Embryonic facial prominence (tissue), 1 donor: Measurements from ENCODE around the gene KRT6A.

Experiments used
- DNase-seq: peaks from one replicate; pipeline ENCODE4 v3.0.0-alpha.2; 2016; ENCODE audit errors: extremely low spot score

Gene KRT6A

DNA sequence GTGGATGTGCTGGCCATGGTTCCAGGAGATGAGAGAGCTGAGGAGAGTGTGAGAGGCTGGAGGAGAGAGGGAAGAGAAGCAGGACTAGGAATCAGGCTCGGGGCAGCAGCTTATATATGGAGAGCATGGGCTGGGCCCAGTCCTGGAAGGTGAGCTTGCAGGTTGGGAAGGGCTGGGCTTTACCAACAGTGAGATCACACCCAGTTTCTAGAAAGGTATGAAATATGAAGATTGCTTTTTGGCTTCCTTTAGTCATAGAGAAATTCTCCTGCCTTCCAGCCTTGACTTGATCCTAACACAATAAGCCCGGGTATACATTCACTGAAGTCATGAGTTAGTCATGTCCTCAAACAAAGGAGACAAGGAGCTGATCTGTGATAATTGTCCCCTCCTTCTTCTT is at the start of gene KRT6A:
Gene KRT6A (minus strand): TSS at position 86 of the 400 bp plus-strand sequence. CDS start 69 bp downstream, at position 17.
- DNase-seq: no peak

DNA sequence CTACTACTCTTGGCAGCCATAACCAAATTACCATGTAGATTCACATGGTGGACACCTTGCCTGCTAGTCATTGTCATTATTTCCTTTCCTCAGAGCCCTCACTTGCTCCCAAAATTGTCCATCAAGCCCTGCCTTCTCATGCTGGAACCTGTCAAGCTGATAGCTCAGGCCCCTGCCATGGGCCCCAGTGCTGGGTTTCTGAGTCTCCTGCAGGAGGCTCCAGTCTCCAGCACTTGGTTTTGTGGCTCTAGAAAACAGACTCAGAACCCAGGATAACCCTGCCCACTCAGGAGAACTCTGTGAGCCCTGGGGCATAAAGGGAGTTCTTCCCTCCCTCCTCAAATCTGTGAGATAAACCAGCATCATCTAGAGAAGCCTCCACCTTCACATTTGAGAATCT is 49.1 kb upstream of the KRT6A start:
- DNase-seq: no peak

- DNase-seq: no peak
Measured at GRCh38 chr12:52541709-52542108, 48.7 kb upstream of the KRT6A start.

GRCh38 chr12:52540531-52540930 is 47.5 kb upstream of the KRT6A start:
- DNase-seq: no peak

DNA sequence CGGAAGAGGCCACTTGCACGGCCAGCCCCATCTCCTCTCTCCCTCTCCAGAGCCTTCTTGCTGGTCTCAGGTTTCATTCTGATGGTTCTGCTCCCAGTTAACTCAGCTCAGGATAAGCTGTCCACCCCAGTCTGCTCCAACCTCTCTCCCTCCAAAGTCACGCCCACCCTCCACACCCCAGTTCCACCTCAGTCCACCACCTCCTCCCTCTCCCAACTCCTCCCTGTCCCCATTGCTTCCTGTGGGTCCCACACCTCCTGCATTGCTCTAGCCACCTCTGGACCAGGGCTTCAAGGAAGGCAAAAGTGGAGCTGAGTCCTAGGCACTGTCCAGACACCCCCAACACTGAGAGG is 46.7 kb upstream of the KRT6A start:
- DNase-seq: no peak

- peak; percentile 76 for DNase-seq
Measured at GRCh38 chr12:52539083-52539820, 46.2 kb upstream of the KRT6A start.

DNA sequence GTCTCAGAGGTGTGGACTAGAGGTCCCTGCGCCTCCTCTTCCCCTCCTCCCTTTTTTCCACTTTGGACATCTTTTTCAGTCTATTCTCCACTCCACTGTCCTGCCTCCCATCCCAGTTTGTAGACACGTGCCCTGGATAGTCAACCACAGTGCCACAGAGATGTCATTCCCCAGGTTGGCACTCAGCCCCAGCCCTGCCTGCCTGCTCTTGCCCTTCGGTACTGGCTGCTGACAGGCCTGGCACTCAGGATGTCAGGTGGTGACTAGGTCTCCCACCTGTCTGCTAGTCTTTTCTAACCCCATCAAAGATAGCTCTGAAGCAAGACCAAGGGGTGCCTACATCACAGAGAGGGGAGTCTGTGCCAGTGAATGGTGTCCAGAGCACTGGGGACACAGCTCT is 44.0 kb upstream of the KRT6A start:
- DNase-seq: no peak

- no peak for DNase-seq
Measured at GRCh38 chr12:52535574-52535973, 42.5 kb upstream of the KRT6A start.

- no peak for DNase-seq
Measured at GRCh38 chr12:52534482-52534881, 41.4 kb upstream of the KRT6A start.

DNA sequence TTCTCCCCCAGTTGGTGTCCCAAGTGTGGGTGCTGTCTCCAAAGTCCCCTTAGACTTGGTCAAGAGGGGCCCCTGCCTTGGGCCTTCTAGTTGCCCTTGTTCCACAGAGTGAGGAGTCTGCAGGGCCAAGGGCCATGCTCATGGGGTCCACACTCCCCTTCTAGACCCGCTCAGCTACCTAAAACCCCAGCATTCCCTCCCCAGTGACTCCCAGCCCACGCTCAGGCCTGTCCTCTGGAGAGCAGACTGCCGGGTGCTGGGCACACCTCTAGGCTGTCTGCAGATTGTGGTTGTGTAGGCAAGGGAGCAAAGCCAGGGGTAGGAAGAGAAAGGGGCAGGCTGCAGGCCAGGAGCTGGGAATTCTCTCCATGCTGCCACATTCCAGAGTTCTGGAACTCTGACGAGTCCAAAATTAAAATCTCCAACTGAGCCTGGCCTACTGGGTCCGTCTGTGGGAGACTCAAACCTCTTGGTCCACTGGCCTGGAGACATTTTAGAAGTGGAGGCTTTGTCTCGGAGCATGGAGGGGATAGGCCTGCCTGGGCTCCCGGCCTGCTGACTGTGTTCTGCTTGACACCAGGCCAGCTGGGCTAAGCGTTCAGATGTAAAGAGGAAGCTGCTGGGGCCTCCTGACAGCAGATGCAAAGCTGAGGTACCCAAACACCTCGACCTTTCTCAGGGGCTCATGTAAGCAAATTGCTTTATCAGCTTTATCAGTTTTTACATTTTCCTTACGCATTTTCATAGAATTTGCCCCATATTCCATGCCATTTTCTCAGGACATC is 40.8 kb upstream of the KRT6A start:
- no peak for DNase-seq

DNA sequence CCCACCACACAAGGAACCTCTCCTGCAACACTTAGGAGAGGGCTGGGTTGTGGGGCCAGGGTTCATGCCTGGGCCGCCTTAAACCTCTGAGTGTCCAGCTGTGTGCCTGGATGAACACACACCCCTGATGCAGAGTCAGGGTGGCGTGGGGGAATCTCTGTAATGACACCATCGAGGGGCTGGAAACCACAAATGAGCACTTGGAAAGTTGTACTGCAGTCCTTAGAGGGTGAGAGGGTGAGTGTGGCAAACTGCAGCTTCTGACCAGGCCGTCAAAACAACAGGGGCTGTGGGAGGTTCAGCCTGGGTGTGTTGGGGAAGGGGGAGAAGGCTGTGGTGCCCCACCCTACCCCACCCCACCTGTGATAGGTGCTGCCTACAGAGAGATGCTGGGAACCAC is 39.6 kb upstream of the KRT6A start:
- no peak for DNase-seq

DNA sequence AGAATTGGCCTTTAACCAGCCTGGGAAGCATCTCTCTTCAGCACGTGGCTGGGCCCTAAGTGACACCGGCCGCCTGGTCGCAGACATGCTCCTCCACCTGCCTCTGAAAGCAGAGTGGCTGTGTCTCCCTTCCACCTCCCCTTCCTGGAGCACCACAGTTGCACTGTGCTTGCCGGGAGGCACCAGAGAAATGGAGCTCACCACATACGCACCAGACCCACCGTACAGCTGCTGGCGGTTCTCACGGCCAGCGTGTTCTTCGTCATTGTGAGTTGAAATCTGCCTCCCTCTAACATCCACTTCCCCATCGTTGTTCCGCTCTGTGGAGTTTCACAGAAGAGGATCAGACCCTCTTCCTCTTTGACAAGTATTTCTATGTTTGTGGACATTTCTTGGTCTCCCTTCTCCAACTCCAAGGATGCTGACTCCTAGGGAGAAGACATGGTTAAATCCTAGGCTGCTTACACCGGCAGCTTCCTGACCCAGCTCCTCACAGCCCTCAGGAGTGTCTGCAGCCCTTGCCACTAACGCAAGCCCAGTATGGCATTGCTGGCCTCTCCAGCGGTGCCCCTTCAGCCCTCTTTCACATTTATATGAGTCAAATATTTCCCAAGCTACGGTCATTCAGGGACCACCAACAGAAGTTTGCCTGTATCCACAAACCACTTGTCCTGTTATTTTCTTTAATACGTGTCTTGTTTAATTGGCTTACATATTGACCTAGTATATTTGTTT is 38.7 kb upstream of the KRT6A start:
- no peak for DNase-seq

DNA sequence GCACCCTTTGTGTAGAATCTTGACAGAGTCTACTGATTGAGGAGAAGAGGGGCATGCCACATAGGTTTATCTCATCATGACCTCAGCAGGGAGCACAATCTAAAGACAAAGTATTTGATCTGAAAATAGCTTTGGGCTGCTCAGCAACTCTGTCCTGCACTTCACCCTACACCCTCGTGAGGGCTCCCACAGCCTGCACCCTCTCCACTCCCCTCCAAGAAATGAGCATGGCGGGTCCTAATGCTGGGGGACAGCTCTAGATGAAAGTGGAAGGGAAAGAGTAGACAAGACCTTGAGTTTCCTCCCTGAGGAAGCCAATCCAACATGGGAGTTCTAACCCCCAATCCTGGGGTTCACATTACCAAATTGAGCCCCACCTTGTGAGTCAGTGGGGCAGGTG is 37.8 kb upstream of the KRT6A start:
- DNase-seq: no peak

- no peak for DNase-seq
Measured at GRCh38 chr12:52530366-52530765, 37.3 kb upstream of the KRT6A start.

- no peak for DNase-seq
Measured at GRCh38 chr12:52529846-52530245, 36.8 kb upstream of the KRT6A start.

DNA sequence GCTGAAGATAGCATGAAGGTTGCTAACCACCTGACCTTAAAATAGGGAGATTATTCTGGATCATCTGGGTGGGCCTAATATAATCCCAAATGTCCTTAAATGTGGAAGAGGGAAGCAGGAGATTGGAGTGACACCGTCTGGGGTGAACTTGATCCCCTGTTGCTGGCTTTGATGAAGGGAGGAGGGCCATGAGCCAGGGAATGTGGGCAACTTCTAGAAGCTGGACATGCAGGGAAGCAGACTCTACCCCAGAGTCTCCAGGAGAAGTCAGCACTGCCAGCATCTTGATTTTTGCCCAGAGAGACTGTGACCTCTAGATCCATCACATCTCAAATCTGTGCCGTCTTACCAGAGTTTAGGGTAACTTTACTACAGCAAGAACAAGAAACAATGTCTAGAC is 36.4 kb upstream of the KRT6A start:
- DNase-seq: no peak

DNA sequence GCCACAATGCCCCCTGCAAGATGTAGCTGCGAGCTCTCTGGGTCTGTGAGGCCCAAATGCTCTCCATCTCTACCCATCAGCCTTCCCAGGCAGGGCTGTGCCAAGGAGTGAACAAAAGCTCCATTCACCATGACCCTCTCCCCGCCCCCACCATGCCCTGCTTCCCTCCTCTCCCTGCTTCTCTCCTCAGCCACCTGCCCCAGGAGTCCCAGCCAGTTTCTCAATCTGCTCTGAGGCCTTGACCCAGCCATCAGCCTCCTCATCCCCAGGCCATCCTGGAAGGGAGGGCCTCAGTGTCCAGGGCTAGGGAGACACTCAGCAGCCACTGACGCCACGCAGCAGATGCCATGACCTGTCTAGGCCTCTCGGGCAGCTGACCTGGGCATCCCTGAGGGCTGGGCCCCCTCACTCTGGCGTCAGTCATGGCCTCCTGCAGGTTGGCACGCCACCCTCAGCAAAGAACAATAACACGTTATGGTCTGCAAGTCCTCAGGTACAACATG is 35.6 kb upstream of the KRT6A start:
- DNase-seq: no peak

GRCh38 chr12:52527121-52527800 is 34.2 kb upstream of the KRT6A start:
- DNase-seq: no peak

DNA sequence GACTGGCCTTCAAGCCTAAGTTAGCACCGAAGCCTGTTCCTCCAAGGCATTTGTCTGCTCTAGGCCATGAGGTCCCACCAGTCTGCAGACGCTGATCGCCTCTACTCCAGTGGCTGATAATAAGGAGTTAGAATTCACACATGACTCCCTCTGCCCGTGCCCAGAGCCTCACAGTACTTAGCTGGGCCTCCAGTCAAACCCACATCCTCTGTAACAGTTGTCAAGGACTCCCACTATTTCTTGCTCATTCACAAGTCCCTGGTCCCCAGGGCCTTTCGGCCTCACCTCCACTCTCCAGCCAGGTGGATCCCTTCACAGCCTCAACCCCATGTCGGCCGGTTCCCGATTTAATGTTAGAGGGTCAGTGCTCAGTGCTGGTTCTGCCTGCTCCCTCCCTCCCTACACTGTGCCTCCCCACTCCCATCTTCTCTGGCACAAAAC is 33.5 kb upstream of the KRT6A start:
- no peak for DNase-seq

DNA sequence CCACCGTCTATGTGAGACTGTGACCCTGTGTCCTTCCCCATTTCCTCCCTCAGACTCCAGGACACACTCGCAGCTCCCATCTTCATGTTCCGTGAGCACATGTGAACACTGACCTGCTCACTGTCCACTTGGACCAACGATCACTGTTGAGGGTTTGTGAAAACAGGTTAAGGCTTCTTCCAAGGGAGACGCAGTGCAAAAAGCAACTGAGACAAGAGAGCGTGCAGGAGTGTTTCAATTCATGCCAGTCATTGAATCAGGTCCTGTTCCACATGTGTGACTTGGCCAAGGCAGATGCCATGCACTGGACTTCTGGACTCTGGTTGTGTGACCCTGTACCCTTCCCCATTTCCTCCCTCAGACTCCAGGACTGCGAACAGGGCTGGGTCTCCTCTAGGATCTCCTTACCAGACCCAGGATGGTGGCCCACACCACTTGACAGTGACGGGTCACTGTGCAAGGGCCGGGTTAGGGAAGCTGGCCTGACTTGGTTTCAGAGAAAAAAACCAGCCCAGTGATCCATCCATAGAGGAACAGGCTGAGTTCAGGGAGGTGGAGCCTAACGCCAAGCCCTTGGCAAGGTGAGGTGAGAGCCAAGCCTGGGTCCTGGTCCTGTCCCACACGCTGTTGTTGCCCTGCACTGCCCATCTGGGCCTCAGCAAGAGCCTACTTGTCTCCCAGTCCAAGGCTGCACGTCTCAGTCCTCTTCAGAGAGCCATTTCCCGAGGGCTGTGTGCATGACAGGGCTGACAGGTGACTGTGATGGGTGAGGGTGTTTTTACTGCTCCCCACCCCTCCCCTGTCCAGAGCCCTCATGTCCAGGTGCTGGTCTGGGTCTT is 32.8 kb upstream of the KRT6A start:
- no peak for DNase-seq
